CD4-positive, alpha-beta T cell treated with Interleukin-4 for 4 hours (primary cell): Measurements from ENCODE around the gene MARCHF10.
"Not testable (repeated sequence)": the region's sequence is repeated elsewhere in the genome, so short reads cannot be mapped to it uniquely, and the experiment has no call there.

Experiments
- DNase-seq: peaks from one replicate; pipeline ENCODE4 v3.0.0-alpha.2; 2020

Gene MARCHF10

DNA sequence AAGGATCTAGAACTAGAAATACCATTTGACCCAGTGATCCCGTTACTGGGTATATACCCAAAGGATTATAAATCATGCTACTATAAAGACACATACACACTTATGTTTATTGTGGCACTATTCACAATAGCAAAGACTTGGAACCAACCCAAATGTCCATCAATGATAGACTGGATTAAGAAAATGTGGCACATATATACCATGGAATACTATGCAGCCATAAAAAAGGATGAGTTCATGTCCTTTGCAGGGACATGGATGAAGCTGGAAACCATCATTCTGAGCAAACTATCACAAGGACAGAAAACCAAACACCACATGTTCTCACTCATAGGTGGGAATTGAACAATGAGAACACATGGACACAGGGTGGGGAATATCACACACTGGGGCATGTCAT is 22.1 kb downstream of the MARCHF10 start:
- DNase-seq: not testable (repeated sequence)

DNA sequence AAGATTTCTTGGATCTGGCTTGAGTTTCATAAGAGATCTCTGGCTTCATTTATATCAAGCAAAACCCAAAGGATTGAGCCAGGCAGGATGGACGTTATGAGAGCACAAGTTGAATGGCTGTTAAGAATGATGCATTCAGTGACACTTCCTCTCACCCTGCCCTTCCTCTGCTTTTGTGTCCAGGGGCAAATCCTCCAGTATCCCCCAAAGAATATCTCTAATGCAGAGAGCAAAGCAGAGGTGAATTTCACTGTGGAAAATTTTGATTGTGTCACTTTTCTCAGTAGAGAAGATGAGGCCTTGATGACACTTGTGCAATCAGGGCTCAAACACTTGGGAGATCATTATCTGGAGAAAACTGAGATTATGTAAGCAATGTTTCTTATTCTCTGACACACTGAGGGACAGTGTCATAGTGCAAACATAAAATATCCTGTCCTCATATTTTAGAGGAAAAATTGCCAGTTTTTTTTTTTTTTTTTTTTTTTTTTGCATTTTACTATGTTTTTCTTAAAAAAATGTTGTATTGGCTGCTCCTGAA is 25.3 kb downstream of the MARCHF10 start:
- DNase-seq: no peak

DNA sequence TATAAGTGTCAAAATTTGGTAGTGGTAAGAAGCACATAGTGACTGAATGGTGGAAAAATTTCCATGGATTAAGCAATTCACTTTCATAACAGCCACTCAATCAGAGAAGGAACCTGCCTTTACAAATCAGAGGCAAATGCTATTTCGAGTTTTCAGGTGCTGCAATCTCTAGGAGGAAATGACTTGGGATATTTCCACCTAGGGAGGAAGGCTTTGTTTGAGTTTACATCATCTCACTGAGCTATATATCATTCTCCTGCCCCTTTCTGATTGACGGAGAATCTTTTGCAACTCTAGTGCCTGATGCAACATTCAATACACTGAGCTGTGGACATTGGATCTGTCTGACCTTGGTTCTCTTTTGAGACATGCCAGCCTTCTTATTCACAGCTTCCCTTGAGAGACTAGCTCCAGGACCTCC is 26.3 kb downstream of the MARCHF10 start:
- no peak for DNase-seq

DNA sequence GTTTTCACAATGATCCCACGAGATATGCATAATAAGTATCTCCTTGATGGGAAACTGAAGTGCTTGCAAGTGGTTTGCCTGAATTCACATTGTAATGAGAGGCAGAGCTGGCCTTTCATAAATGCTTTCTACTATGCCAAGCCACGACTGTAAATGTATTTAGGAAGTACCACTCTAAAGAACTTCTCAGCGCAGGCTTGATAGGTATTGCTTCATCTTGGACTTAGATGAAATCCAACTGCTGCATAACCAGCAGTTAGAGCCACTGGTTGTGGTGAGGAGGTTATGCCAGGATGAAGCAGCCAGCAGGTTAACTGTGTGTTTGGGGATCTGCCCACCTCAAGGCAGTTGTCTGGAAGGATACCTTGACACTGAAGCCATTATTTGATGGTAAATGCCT is 26.8 kb downstream of the MARCHF10 start:
- DNase-seq: no peak

DNA sequence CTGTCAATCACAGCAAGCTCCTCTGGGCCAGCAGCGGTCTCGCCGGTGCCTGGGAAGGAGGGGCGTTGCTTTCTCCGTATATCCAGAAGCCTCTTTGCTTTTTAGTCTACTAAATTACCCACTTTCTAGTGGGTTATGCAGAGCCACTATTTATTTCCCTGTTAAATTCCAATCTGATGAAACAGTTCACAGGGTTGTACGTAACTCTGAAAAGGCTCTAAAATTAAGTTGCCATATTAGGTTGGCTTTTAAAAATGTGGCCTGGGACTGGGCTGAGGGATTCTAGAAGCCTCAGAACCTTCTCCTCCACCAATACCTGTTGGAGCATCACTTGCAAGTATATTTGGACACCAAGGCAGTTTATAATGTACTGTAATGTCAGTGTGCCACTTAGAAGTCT is 27.2 kb downstream of the MARCHF10 start:
- DNase-seq: no peak

DNA sequence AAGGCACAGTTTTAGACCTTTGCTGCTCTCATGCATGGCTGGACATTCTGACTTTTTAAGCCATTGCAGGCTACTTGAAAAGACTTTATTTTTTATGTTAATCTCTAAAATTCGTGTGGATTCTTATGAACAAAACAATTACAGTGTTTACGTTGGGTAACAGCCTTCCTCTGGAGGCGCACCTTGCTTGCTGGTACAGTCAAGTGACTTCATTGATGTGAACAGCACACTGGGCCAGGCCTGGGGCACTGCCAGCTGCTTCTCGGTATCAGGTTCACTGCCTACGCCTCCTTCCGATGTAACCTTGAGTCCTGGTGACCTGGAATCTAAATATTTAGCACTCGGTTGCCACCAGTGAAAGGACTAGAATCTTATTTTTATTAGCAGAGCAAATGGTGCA is 27.8 kb downstream of the MARCHF10 start:
- DNase-seq: no peak

DNA sequence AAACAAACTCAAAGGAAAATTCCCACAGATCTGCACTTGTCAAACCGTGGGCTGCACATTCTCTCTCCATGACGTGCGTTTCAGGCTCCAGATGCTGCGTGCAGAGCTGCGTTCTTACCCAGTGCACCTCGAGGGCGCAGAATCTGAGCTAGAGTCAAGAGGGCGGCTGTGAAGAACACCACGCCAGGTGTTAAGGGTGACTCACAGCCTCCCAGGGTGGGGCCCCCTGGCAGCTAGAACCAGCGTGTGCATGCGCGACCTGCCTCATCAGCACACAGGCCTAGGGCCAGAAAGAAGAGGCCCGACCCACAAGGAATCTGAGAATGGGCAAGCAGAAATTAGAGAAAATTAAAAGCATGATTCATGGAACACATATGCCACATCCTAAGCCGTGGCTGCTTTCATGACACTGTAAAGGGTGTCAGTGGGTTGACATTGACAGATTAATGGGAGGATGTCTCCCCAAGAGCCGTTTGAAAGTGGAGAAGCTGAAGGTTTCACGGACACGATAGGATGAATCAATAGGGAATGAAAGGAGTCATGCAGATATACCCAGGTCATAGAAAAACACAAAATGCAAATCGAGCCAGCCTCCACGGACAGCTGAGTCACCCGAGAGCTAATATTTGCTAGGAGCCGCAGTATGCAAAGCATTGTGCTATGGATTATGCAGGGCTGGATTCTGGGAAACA is 29.0 kb downstream of the MARCHF10 start:
- no peak for DNase-seq

DNA sequence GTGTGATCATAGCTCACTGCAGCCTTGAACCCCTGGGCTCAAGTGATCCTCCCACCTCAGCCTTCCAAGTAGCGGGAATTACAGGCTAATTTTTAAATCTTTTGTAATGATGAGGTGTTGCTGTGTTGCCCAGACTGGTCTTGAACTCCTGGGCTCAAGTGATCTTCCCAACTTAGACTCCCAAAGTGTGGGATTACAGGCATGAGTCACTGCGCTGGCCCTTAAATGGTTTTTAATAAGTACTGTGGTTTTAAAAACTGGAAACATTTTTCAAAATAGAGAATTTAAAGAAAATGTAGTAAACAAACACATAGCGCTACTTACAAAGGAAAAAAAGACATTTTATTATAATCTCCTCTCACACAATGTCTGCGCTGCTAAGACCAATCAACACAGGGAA is 32.2 kb downstream of the MARCHF10 start:
- DNase-seq: no peak

DNA sequence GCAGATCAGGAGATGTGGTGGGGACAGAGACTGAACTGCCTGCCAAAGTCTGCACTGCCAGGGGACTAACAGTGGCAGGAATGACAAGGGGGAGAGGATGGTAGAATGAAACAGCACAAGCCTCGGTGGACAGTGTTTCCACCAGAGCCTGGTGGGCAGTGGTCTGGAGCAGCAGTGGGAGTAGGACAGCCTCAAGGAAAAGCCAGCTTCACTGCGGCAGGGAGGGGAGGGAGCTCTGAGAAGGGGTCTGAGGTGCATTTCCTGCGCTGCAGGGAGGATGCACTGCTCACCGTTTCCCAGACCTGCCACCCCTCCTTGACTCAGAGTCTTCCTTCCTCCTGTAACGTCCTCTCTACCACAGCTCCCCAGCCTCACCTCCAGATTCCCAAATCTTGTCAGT is 33.8 kb downstream of the MARCHF10 start:
- no peak for DNase-seq

DNA sequence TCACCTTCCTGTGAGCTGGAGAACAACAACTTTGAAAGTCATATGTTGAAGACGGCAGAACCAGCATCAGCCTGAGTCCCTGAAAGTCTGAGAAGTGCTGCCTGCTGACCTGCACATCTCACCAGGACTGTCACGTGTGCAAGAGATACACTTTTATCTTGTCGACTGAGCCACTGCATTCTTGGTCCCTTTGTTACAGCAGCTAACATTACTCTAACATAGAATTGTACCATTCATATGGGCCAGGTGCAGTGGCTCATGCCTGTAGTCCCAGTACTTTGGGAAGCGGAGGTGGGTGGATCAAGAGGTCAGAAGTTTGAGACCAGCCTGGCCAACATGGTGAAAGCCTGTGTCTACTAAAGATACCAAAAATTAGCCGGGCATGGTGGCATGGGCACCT is 40.1 kb downstream of the MARCHF10 start:
- no peak for DNase-seq

DNA sequence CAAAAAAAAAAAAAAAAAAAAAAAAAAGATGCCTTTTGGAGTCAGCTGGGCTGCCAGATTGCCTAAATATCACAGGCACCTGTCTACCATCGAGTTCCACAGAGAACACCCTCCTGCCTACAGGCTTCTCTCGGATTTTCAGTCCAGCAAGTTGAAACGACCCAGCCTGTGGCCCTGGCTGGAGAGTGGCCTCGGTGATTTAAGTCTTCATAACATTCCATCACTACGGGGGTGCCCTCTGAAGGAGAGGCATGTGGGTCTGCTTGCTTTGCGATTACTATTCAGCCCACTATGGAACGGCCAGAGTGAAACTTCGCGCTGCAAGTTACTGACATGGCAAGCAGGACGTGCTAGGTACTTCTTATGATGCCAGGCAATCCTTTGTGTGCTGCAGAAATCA is 42.8 kb downstream of the MARCHF10 start:
- no peak for DNase-seq

DNA sequence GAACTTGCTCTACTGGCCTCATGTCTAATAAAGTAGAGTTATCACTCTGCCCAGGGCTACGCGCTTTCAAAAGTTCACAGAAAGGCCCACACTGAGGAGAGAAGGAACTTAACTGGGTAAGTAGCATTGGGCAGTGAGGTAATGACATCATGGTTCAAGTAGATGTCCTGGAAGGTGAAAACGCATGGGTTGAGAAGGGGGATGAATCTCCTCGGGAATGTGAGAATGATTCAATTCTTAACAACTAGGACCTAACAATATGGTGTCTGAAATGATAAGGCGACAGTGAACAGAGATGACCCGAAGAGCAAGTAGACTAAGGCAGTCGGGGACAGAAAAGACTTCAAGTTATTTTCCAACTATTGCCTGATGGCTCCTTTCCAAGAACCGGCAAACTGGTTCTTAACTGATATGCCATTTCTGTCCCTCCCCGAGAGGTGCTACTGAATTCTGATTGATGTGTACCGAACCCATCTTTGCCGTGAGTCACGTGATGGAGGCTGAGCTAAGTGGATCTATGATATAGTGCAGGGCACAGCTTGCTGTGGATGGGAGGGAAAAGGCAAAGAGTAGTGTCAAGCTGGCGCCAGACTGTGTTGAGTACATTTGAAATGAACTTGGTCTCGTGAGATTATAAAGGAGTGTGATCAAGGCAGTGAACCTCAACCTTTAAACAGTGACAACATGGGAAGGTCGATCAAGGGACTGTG is 44.1 kb downstream of the MARCHF10 start:
- DNase-seq: no peak

DNA sequence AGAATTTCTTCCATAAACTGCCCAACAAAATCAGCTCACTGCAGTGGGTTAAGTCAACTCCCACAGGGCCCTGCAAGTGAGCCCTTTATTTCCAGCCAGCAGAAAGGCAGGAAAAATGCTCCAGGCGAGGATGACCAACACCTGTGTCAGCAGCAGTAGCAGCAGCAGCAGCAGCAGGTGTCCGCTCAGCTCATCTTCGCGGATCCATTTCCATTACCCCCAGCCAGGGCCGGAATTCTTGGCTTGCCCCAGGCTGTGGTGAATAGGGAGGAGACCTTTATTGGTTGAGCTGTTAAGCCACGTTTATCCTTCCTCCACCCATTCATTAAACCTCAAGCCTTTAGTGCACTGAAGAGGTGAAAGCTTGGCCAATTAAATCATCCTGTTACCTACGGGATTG is 46.2 kb downstream of the MARCHF10 start:
- DNase-seq: no peak

DNA sequence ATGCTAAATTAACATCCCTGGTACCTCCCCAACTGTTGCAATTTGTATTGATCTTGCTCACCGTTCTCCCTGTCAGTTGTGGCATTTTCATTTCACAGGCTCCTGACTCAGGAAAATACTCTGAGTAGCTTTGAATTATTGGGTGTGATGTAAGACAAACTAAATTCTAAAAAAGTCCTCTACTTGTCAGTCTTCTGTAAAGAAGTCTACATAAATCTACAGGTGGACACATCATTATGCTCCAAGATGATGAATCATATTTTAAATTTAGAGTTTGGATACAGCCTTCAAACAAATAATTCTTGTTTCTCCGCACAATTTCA is 47.2 kb downstream of the MARCHF10 start:
- no peak for DNase-seq

DNA sequence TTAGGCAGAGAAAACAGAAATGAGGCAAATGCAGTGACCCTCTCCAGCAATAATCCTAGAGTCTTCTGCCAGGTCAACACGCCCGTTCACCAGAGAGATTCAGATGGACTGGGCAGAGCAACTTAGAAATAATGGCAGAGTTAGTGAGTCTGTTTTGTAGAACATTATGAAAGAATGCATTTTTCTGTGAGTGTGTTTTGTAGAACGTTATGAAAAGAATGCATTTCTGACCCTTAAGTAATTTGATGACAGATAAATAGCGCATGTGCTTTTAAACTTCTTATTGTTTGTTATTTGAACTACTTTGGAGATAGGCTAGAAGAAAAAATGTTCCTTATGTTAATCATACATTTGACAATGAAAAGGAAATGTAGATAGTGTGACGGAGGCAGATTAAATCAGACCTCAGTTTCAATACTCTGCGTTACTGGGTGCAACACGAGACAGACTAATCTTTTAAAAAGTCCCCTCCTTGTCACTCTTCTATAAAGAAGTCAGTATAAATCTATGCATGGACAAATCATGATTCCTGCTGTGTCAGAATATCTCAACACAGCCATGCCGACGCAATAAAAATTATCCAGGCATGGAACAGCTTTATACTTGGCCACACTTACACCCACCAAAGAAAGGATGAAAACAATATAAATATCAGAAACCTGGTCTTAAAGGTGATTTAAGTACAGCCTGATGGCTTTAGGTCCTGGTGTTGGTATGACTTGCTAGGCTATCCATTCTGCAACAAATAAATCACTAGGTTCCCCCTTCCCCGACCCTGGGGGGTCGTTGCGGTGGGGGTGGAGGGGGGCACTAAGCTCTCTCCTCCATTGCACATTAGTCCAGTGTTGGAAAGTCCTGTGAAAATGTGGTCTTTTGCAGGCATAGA is 47.8 kb downstream of the MARCHF10 start:
- DNase-seq: no peak

DNA sequence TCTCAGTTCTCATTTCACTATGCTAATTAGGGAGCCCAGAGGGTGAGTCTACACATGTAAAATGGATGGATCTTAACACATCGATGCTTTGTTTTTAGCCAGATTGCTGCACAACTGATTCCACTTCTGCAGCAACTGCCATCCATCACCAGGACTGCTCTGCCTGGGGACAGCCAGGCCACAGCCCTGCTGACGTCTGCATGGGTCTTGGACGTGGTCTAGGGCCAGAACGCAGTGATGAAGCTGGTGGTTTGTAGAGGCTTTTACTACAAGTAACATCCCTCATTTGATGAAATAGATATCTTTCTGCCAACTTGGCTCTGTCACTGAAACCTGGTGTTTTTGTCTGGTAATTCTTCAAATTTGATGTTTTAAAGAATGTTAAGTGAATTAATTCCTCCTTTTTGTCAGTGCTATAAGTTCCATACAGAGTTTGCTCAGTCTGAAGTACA is 50.6 kb downstream of the MARCHF10 start:
- DNase-seq: no peak

DNA sequence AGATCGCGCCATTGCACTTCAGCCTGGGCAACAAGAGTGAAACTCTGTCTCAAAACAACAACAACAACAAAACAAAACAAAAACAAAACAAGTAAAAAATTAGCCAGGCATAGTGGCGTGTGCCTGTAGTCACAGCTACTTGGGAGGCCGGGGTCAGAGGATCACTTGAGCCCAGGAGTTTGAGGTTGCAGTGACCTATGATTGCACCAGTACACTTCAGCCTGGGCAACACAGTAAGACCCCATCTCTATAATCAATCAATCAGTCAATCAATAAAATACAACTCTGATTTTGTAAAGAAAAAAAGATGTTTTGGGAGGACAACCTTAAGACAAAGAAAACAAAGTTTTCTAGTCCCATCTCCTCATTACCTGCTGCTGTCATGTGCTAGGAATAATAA is 51.9 kb downstream of the MARCHF10 start:
- DNase-seq: no peak

DNA sequence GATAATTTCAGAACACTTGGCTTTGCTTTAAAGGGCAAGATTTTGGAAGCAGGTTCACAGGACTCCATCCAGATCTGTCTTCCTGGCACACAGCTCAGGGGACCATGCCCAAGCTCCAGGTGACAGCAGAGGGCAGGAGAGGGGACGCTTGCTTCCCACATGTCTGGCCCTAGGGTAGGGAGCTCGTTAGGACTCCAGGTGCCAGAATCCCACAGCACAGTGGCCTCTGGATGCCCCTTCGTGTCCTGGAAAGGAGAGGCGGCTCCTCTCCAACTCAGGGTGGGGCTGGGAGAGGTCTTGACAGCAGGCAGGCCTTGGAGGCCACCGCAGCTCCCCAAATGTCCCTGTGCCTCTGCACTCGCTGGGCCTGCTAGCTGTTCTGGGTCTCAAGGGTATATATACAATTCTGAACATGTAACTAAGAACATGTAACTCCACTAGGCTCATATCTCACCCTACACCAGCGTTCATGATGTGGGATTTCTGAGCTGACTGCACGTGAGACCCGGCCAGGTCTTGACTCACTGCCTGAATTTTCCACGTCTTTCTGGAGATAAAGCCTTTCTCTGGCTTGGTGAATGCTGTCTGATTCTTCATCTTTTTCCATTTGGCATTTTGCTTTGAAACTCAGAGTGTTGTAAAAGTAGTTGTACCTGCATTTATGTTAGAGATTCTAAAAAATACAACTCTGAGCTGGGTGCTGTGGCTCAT is 52.8 kb downstream of the MARCHF10 start:
- DNase-seq: no peak

DNA sequence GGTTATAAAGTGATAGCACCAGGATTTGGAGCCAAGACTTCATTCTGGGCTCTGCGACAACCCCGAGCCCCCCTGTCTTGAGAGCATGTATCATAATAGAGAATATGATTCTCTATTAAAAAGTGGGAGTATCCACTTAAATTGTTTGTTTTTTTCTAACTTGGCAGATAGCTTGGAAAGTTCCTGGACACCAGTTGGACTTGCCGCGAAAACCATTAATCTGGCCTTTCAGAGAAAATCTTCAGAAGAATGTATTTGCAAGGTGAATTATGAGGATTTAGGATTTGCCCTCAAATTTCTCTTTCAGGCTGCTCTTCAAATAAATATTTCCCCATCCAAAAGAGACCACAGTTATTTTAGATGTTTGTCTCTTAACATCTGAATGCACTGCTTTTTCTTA is 53.5 kb downstream of the MARCHF10 start:
- DNase-seq: no peak

DNA sequence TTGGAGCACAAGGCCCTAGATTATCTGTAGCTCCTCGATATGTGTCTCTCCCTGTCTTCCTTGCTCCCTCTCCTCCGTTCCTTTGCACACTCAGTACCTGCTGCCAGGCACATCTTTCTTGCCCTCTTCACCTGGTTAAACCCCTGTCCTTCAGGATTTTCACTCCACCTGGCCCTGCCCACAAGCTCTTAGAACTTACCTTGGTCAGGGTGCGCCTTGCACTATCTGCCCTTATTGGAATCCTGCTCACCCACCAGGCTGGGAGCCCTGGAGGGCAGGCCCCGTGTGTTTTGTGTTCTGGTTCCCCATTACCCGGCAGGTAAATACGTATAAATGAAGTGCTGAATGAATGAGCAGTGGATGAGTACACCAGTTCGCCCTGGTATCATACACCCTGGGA is 54.6 kb downstream of the MARCHF10 start:
- no peak for DNase-seq

DNA sequence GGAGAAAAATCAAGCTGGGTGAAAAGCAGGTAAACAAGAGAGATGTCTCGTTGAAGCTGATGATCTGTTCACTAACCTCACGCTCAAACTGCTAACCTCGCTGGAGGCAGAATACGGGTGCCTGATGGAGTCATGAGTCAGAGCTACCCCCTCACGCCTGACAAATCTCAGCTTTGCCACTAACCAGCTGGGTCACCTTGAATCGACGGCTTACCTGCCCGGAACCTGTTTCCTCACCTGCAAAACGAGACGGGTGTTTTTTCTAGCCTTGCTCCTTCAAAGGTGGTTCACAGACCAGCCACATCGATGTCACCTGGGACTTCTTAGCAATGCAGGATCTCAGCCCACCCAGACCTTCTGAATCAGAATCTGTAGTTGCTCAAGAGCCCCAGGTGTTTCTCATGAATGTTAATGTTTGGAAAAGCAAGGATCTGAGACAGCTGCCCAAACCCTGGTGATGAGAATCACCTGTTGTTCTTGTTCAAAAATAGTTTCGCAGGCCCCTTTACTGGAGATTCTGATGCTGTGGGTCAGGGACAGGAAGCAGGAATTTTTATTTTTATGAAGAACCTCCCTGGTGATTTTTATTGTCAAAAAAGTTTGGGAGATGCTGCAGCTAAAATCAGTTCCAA is 56.9 kb downstream of the MARCHF10 start:
- DNase-seq: no peak

DNA sequence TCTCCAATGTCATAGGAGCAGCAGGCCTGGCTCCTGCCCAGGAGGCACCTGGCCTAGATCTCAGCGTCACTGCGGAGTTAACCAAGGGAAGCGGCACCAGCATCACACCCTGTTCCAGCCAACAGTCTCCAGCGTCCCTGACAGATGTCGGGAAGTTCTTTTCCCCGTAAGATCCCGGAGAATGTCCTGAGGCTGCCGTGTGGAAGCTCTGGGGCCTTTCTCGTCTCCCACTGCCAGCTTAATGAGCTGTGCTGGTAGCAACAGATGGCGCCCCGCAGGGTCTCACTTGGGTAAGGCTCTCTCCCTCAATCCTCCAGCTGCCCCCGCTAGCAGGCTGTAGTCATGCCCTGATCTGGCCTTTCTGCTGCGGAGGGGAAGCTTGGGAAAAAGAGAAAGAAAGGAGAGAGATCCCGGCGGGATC is 57.5 kb downstream of the MARCHF10 start:
- no peak for DNase-seq
